MM.1S (cell line): ENCODE measurements around the gene LRTM2.

Experiments used
- EZH2 ChIP-seq: fragments of 300-600 bp; sonication (generic); optimal IDR thresholded peaks from 2 replicates; pipeline ENCODE3; 2017; ENCODE audit warnings: low read depth, mild to moderate bottlenecking, antibody characterized with exemption, low read length, mixed read lengths
- EZH2phosphoT487 ChIP-seq: fragments of 300-600 bp; sonication (generic); IDR thresholded peaks from 2 replicates; pipeline ENCODE4 v1.6.1; 2018; ENCODE audit warnings: antibody characterized with exemption, low read length
- TF ChIP-seq, protein P1 (sequence below): fragments of 300-600 bp; sonication (generic); IDR thresholded peaks from 2 replicates; pipeline ENCODE4 v1.5.1; 2016; ENCODE audit warnings: antibody characterized with exemption, low read length, mixed read lengths

DNA sequence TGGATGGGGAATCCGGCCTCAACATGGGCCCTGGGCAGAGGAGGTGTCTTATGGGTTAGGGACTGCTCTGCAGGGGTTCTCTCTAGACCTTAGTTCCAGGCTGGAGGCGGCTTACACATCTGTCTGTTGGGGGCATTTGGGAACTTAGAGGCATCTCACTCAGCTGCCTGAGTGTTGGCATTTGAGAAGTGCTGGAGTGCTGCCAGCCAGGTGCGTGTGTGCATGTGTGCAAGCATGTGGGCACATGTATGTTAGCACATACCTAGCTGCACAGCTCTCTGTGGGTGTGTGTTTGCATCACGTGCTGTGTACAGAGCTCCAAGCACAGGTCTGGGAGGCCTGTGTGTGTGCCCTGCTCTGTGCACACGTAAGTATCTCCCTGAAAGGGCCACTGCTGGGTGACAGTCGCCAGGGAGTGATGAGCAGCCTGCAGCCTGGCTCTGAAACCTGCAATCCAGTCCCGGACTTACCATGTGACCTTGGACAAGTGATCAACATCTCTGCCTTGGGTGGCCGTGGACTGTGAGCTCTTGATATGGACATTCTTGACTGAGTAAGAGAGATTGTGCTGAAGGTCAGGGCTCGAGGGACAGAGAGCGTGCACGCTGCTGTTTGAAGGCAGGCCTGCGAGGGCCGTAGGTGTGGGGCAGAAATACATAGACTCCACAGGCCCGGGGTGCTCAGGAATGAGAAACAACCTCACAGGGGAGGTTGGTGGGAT, 5.2 kb downstream of the LRTM2 start:
- TF ChIP-seq, protein P1, sequence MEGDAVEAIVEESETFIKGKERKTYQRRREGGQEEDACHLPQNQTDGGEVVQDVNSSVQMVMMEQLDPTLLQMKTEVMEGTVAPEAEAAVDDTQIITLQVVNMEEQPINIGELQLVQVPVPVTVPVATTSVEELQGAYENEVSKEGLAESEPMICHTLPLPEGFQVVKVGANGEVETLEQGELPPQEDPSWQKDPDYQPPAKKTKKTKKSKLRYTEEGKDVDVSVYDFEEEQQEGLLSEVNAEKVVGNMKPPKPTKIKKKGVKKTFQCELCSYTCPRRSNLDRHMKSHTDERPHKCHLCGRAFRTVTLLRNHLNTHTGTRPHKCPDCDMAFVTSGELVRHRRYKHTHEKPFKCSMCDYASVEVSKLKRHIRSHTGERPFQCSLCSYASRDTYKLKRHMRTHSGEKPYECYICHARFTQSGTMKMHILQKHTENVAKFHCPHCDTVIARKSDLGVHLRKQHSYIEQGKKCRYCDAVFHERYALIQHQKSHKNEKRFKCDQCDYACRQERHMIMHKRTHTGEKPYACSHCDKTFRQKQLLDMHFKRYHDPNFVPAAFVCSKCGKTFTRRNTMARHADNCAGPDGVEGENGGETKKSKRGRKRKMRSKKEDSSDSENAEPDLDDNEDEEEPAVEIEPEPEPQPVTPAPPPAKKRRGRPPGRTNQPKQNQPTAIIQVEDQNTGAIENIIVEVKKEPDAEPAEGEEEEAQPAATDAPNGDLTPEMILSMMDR = no peak
- TF ChIP-seq EZH2phosphoT487 (no peak), EZH2 (no peak)
